GM19395 (cell line): ENCODE data around the gene ASCC3.

Experiments
- ATAC-seq: cut with Tn5 transposase; IDR thresholded peaks from one replicate; pipeline ENCODE4 v1.9.1; 2021; ENCODE audit warnings: mild to moderate bottlenecking, moderate library complexity; ENCODE audit not compliant: unreplicated experiment

The ASCC3 gene

DNA sequence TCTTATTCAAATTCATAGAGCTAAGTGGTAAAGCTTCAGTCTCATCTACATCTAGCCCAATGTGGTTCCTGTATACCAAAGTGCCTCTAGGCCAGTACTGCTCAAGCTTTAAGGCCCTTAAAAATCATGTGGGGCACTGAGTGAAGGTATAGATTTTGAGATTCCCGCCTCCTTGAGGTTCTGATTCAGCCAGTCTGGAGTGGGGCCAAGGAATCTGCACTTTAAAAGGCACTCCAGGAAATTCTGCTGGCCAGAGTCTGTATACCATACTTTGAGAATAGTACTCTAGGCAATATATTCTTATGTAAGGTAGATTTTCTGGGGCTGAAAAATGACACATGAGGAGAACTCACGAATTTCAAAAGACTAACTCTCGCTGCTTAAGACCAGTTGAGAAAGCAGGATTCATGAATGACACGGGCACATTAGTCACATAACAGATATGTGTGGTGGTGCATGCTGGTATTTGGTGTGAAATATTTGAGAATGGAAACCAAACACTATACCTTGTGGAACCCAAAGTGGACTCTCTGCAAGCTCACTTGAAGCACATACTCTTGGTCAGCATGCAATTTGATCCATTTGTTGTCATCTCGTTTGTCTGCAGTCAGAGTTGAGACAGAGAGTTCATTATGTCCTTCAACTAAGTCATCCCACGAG is 368.8 kb downstream of the ASCC3 start:
- ATAC-seq, result no peak

DNA sequence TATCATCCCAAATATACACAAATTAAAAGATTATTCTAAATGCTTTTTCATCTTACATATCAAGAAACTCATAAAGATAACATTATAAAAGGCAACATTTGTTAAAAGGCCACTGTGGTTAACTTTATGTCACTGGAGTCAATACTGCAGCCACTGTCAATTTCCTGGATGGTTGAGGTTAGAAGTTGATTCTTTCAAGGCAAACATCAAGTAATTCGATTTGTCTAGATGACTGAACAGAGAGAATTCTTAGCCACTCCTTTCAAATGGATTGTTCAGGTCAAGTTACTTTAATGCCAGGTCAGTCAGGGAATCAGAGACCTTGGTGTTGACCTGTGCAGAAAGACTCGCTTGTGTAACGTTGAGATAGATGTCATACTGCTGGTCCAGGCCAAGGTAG is 372.0 kb downstream of the ASCC3 start:
- no peak for ATAC-seq

DNA sequence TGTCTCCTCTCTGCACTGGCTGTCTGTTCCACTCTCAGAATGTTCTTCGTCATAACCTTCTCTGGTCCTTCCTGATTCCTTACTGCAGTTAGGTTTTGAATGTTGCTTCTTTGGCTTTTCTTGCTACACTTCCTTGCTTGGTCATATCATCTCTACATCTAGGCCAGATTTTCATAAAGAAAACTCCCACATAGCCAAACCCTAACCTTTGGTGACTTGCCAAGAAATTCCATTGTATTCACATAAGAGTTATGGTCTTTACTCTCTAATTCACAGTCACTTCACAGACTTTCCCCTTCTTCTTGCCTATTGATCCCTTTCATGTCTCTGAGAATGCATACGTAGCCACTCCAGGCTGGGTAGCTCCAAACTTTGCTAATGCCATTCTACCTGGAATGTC is 374.5 kb downstream of the ASCC3 start:
- no peak for ATAC-seq

DNA sequence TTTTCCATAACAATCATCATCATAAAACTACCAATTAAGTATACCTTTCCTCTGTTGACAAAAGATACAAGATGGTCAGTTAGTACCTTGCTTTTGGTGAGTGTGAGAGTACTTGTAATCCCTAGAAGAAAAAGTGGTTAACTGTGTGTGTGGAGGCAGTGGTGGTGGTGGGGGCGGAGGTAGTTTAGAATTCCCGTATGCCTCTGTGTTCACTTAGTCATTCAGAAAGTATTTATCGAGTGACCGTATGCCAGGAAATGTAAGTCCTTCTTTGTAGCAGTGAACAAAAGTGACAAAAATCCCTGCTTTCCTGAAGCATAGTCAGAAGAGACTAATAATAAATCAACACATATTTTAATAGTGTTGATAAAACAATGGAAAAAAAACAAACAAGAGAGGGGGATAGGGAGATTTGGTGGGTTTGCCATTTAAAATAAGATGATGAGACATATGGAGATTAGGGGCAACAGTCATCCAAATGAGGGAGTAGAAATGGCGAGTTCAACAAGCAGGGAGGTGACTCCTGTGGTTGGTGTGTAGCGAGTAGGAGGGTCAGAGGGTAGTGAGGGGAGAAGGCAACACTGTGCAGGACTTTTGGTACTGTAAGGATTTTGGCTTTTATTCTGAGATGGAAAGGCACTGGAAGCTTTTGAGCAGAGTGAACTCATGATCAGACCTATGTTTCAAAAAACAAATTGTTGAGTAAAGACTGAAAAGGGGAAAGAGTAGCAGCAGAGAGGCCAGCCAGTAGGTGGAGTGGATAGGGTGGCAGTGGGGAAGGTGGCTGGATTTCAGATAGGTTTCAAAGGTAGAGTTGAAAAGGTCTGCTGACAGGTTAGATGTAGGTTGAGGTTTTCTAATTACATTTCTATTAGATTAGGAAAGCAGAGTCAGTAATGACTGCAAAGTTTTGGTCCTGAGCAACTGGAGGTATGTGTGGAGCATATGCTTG is 376.1 kb downstream of the ASCC3 start:
- ATAC-seq, result no peak

DNA sequence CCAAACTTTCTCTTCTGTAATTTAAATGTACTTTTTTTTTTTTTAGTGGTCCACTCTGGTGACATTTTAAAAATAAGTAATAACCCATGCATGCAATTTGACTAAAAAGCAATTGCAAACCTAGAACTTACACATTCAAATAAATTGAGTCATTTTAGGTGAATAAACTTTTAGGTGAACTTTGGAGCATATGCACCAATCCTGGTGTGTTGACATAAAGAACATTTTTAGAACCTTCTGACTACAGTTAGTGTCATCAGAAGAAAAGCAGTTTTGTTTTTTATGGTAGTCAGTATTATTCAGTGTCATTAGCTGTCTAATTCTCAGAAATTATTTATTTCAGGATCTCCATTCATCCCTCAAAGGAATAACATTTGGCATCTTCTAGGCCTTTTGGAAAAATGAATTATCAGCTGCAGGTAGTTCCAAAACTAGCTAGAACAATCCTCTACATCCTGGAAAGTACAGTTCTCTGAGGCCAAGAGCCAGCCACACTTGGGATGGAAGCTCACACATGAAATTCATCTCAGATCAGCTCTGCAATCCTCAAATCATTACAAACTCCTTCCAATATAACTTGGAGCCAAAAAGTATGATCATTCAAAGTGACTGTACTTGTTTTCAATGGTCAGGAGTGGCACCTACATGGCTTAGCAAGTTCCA is 378.0 kb downstream of the ASCC3 start:
- ATAC-seq, result no peak

DNA sequence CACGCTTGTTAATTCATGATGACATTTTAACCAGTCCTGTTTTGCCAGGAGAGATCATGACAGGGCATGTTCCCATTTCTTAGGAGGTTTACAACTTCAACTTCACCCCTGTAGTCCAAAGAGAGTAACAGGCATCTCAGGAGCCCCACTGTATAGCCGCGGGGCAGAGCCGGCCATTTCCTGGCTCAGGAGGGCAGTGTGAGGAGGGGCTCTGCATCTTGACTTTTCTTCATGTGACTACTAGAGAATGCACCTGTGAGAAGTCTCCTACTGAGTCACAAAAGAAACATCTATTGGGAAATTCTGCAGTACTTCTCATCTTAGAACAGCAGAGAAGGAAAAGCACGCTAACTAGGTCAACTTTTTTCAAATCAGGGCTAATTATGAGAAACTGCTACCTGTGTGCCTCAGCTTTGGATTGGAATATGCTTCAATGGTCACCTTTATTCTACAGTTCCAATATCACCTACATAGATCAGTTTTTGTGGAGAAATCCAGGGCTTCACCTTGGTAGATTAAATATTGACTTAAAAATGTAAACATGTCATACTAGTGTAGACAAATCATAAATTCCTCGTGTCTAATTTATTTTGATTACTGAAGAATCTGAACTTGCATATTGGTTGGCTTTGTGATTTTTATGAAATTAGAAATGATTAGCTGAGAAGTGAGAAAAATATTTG is 387.8 kb downstream of the ASCC3 start:
- no peak for ATAC-seq

DNA sequence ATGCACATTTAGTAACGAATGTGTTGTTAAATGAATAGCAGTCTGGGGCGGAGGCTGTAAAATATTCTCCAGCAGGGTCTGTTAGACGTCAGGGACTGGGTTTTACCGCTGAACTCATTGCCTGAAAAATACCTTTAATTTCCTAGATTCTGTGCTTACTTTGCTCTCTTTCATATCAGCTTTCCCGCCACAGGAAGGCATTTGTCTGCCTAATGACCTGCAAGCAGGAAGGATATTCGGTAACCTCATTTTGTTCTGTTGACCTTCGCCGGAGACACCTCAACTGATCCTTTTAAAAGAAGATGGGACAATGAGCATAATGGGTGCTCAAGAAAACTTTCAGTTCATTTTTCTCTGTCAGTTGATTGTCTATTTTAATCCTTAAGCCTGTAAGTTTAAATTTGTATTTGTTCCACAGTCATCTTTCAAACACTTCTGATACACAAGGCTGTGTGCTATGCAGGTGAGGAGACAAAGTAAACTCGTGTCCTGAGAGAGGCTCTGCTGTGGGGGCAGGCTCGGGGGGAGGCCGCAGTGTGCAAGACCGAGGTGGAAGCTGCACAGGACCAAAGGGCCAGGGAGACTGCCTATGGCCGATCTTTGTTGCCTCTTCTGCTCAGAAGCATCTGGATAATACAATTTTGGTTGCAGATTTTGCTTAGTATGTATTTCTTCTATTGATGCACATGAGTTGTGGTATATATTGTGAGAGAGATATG is 389.0 kb downstream of the ASCC3 start:
- no peak for ATAC-seq

DNA sequence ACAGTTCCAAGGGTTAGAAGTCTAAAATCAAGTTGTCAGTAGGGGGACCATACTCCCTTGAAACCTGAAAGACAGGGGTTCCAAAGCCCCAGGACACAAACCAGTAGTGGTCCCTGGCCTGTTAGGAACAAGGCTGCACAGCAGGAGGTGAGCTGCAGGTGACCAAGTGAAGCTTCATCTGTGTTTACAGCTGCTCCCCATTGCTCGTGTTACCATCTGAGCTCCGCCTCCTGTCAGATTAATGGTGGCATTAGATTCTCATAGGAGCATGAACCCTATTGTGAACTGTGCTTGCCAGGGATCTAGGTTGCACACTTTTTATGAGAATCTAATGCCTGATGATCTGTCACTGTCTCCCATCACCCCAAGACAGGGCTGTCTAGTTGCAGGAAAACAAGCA is 391.1 kb downstream of the ASCC3 start:
- no peak for ATAC-seq

DNA sequence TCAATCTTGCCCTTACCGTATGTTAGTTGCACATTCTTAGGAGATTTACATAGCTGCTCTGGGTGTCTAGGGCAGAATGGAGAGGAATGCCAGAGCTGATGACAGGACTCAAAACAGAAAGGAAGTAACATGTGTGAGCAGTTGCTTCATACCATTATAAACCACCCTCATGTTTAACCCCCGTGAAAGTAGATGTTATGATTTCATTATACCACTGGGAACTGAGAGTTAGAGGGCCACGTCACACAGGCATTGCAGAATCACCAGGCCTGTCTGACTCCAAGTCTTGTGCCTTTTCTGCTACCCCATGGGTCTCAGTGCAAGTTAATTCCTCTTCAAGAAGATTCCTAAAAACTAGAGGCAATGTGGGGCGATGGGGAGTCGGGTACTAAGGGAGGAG is 392.9 kb downstream of the ASCC3 start:
- ATAC-seq, result no peak

DNA sequence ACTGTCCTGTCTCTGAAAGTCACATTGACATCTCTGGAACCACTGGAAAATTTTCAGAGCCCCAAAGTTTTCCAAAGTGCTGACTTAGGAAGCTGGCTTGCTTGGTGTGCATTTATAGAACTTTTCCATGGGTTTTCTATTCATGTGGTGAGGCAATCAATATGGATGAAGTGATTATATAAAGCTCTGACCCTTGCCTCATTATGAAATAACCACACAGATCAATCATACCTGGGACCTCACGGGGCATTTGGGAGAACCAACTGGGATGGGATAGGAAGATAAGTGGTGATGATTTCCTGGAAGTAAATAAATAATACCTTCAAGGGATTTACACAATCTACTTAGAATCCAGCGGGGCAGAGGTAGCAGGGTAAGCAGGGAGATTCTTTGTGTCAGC is 393.5 kb downstream of the ASCC3 start:
- no peak for ATAC-seq

DNA sequence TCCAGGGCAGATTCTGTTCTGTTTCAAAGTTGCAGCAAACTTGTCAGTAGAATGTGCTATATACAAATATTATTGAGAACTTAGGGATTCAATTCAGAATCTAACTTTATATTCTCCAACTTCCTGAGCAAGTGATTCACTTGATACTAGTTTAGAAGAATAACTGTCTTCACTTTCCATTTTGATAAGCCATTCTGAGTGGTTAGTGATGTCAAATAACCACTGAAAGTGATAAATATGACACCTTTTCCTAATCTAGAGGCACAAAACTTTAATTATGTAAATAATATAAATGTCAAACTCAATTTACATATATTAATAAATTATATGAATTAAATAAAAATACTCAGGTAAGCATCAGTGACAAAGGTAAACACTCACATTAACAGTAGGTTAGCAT is 395.9 kb downstream of the ASCC3 start:
- no peak for ATAC-seq

DNA sequence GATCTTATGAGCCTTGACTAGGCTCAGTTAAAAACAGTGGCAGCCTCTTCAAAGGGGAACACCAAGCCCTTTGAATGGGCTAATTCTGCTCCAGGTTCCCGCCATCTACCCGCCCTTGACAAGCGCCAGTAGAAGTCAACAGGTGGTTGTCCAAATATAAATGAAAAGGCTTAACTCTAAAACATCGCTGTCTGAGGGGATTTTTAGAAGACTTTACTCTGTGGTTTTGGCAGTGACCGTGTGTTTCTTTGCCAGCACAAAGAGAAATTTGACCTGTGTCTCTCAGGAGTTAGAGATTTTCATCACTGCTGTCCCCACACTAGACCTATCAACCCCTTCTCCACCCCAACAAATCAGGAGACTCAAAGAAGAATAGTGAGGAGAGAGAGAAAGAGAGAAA is 396.7 kb downstream of the ASCC3 start:
- no peak for ATAC-seq

DNA sequence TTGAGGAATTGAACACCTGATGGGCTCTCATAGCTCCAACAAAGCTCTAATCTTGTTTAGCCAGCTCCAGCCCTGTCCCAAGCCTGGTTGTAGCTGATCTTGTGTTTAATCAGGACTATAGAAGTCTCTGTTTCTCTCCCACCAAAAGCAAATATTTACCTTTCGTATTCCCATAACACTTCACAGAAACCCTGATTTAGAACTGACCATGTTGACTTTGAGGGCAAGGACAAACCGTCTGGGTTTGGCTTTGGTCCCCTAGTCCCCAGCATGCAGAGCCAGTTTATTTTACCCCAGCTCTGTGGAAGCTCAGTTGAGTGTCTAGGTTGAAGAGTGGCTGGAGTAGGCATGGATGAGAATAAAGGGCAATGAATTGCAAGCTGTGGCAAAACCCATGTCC is 398.4 kb downstream of the ASCC3 start:
- no peak for ATAC-seq

DNA sequence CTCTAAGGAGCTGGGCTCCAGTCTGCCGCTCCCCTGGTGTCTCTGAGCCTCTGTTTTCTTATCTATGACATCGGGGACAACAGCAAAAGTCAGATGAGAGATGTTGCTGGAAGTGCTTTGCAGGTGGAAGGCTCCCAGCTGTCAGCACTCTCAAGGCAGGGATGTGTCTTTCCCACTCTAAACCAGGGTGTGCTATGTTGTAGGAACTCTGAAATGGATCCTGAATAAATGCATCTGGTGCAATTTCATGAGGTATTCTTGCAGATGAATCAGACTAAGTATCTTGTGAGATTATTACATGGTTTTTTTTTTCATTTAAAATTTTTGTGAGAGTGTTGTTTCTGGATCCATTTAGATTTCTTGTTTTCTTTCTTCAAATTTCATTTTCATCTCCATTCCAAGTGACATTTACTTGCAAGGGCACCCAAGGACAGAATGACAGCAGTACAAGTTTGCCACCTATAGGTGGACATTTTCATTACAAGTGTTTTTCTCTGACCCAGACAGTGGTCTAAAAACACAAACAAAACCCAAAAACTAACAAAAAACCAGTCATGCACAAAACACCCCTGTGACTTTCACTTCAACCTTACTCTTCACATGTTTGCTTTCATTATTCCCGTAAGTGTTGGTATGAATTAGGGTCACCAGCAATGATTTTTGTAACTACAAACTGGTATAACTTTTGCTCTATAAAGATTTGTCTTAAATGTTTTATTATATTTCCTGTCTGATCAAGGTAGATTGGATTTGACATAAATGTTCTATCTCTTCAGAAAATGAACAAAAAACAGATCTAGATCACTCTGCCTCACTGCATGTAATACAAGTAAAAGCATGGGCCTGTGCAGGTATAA is 401.7 kb downstream of the ASCC3 start:
- peak; percentile 75 for ATAC-seq

DNA sequence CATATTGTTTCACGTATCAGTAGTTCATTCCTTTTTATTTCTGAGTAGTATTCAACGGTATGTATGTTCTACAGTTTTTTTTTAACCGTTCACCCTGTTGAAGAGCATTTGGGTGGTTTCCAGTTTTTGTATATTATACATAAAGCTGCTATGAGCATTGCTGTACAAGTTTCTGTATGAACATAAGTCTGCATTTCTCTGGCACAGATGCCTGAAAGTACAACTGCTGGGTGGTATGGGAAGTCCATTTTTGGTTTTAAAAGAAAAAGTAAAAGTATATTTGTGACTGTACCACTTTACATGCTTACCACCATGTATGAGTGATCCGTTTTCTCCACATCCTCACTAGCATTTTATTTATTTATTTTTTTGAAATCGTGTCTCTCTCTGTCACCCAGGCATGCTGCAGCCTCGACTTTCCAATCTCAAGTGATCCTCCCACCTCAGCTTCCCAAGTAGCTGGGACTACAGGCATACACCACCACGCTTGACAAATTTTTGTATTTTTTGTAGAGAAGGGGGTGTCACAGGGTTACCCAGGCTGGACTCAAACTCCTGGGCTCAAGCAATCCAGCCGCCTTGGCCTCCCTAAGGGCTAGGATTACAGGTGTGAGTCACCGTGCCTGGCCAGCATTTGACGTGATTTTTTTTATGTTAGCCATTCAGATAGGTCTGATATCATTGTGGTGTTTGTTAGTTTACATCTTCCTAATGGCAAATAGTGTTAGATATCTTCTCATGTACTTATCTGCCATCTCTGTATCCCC is 405.4 kb downstream of the ASCC3 start:
- peak; percentile 61 for ATAC-seq

DNA sequence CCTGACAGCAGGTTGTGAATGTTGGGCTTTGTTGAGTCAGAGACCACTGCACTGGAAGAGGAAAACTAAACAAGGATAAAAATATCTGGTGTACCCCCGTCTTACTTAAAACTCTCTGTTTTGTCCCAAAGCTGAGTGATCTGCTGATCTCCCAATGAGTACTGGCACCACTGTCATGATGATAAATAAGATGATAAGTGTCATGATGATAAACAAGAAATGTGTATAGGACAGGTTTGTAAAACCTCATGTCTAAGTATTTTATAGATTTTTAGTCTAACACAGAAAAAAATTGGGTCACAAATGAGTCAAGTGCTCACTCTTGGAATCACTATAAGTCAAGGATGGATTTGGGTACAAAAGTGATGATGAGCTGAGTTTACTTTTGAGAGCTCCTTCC is 407.9 kb downstream of the ASCC3 start:
- peak; percentile 1 for ATAC-seq

DNA sequence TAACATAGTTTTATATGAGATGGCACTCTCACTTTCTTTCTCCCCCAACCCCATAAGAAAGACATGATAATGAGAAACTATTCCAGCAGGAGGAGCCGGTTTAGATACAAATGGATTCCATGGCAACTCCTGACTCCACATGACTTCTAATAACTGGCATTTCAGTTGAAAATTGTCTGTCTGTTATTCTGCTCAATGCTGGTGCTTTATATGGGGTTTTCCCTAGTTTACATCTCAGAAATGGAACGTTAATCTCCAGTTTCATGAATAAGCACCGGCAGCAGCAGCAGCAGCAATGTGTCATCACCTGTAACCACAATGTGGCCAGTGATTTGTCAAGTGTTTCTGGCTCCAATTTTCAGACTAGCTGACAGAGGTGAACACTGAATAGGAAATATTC is 408.5 kb downstream of the ASCC3 start:
- peak; percentile 95 for ATAC-seq

DNA sequence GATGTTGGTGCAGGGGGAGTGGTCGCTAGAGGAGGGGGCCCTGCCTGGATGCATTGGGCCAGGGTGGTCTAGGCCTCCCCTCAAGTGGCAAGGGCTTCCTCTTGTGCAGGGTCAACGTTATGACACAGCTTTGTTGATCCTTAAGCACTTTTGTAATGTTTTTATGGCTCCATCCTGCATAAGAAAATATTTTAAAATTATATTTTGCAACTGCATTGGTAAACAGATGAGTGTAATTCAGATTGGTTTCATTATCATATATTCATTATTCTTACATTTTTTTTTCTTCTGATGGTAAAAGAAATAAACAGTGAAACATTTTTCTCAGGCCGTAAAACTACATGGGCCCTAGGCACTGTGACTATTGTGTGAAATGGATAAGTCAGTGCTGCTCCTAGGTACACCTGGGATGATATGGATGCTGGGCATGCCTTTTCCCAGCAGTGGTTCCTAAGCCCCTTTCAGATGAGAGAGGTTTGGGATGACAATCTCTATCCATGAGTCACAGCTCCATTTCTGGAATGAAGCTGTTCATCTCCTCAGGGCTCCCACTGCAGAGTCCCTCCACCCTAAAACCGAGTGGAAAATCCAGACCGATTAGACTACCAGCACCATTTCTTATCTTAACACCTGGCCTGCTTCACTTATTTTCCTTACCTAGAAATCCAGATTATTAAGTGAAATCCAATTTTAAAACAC is 410.6 kb downstream of the ASCC3 start:
- ATAC-seq, result no peak
